ENCODE data around the gene PDE9A.

DNA sequence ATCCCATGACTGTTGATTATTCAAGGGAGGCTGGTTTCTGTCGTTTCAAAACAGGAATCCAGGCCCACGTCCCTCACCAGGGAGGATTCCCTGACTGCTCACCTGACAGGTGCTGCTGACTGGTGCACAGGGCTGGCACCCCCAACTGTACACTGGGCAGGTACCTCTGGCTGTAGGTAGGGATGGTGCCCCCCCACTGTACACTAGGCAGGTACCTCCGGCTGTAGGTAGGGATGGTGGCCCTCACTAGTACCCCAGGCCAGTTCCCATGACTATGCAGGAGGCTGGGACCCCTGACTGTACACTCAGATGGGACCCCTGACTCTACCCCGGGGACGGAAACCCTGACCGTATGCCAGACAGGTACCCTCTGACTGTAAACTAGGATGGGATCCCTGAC lies 33.6 kb upstream of the PDE9A start:
- TF ChIP-seq EP300 (IDR thresholded peaks at IDR 0.05) (no peak), POLR2A (IDR thresholded peaks at IDR 0.05) (no peak), CTCF (IDR thresholded peaks at IDR 0.05) (no peak)
